Memory B cell (primary cell): ENCODE data around the gene FAM200A.
"Not testable (repeated sequence)": the region's sequence is repeated elsewhere in the genome, so short reads cannot be mapped to it uniquely, and the experiment has no call there.

ENCODE experiments used
- ATAC-seq: fragments of 150-1000 bp; cut with Tn5 transposase; 2 replicates; pipeline ENCODE4 v1.10.0; 2021; ENCODE audit warnings: low read depth, mild to moderate bottlenecking, moderate library complexity
- DNase-seq, 2 donors: peaks; one replicate each; pipeline ENCODE4 v3.0.0; 2022; ENCODE audit warnings: low spot score in 2 of 2
- H3K27ac Mint-ChIP-seq: one replicate; pipeline ENCODE4 v1.8.0; 2022; ENCODE audit warnings: mild to moderate bottlenecking, moderate library complexity, mixed read lengths
- H3K27me3 Mint-ChIP-seq: one replicate; pipeline ENCODE4 v1.8.0; 2022; ENCODE audit warnings: mixed read lengths
- H3K36me3 Mint-ChIP-seq: one replicate; pipeline ENCODE4 v1.8.0; 2022; ENCODE audit warnings: mild to moderate bottlenecking, mixed read lengths
- H3K4me1 Mint-ChIP-seq: one replicate; pipeline ENCODE4 v1.8.0; 2022; ENCODE audit warnings: mixed read lengths
- H3K4me3 Mint-ChIP-seq: one replicate; pipeline ENCODE4 v1.8.0; 2022; ENCODE audit warnings: mild to moderate bottlenecking, moderate library complexity, mixed read lengths
- H3K9me3 Mint-ChIP-seq: one replicate; pipeline ENCODE4 v1.8.0; 2022; ENCODE audit warnings: mixed read lengths

Gene FAM200A

GRCh38 chr7:99504281-99504602 lies 47.7 kb downstream of the FAM200A start:
- Mint-ChIP-seq H3K27me3 (no peaks in the 10 kb centered on the region), H3K9me3 (no peaks in the 10 kb centered on the region), H3K4me3 (peak overlapping the region; percentile 96), H3K4me1 (peaks cover 12% of the 10 kb centered on the region), H3K27ac (peak overlapping the region; percentile 85), H3K36me3 (peaks cover 2% of the 10 kb centered on the region)
- ATAC-seq (no peak), DNase-seq (no peak)

DNA sequence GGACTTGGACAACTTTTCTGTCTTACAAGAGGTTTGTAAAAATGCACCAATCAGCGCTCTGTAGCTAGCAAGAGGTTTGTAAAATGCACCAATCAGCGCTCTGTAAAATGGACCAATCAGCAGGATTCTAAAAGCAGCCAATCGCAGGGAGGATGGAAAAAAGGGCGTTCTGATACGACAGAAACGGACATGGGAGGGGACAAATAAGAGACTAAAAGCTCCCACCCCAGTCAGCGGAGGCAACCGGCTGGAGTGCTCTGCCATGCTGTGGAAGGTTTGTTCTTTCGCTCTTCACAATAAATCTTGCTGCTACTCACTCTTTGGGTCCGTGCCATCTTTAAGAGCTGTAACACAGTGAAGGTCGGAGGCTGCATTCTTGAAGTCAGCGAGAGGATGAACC lies 50.7 kb downstream of the FAM200A start:
- H3K27ac Mint-ChIP-seq, ATAC-seq, H3K9me3 Mint-ChIP-seq, DNase-seq, H3K27me3 Mint-ChIP-seq: not testable (repeated sequence)
- Mint-ChIP-seq H3K4me1 (peaks cover 18% of the 10 kb centered on the region), H3K4me3 (peak overlapping the region; percentile 98), H3K36me3 (peaks cover 12% of the 10 kb centered on the region)

- Mint-ChIP-seq H3K27ac (peak overlapping the region; percentile 97), H3K9me3 (no peaks in the 10 kb centered on the region), H3K4me3 (peak overlapping the region; percentile 98), H3K36me3 (peaks cover 15% of the 10 kb centered on the region), H3K4me1 (peaks cover 14% of the 10 kb centered on the region), H3K27me3 (no peaks in the 10 kb centered on the region)
- no peak for DNase-seq
- ATAC-seq: no peak
Measured at GRCh38 chr7:99500637-99501009, 51.3 kb downstream of the FAM200A start.

DNA sequence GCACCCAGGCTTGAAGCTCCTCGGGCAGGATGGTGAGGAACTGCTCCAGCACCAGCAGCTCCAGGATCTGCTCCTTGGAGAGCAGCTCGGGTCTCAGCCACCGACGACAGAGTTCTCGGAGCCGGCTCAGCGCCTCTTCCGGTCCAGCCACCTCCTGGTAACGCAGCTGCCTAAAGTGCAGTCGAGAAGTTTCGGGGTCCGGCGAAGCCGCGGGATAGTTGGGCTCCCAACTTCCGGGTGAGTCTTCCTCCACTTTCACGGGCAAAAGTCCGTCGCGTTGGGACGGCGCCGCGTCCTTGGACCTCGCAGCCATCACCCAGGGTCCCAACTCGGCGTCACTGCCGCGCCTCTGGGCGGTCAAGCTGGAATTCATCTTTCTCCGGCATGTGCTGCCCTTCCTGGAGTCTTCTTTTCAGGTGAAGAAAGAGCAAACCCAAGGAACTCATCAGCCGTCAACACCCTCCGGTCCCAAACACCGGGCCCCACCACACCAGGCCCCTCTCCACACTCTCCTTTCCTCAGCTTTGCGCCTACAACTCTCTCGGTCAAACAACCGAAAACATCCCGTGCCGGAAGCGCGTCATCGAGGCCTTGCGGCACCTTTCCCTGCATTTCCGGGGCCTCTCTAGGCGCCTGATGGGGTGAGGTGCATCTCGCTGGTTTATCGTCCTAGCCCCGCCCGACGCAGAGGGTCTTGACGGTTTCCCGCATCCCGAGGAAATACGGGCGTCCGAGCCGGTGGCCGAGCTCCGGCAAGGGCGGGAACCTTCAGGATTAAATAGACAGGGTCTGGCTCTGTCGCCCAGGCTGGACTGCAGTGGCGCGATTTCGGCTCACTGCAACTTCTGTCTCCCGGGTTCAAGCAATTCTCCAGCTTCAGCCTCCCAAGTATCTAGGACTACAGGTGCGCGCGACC lies 51.9 kb downstream of the FAM200A start, which contains the start of gene ZNF394:
TSS of gene ZNF394 (minus strand) at position 561 of the 916 bp plus-strand sequence. CDS start at position 373, 188 bp downstream.
- no peaks in the 10 kb centered on the region for H3K27me3 Mint-ChIP-seq
- H3K27ac Mint-ChIP-seq: peak within 1 kb of the TSS; percentile 97
- peak; percentile 78 to 82 for DNase-seq
- ATAC-seq: peak; percentile 47
- peaks cover 15% of the 10 kb centered on the region for H3K36me3 Mint-ChIP-seq
- no peaks in the 10 kb centered on the region for H3K9me3 Mint-ChIP-seq
- peaks cover 11% of the 10 kb centered on the region for H3K4me1 Mint-ChIP-seq
- H3K4me3 Mint-ChIP-seq: peak within 1 kb of the TSS; percentile 98

- no peaks in the 10 kb centered on the region for H3K27me3 Mint-ChIP-seq
- peak overlapping the region; percentile 98 for H3K4me3 Mint-ChIP-seq
- DNase-seq: peak in 1 of 2 donors; percentile 18
- H3K36me3 Mint-ChIP-seq: peaks cover 18% of the 10 kb centered on the region
- peak; percentile 51 for ATAC-seq
- H3K27ac Mint-ChIP-seq: peak overlapping the region; percentile 97
- no peaks in the 10 kb centered on the region for H3K9me3 Mint-ChIP-seq
- H3K4me1 Mint-ChIP-seq: peaks cover 11% of the 10 kb centered on the region
Measured at GRCh38 chr7:99499371-99499720, 52.6 kb downstream of the FAM200A start.

DNA sequence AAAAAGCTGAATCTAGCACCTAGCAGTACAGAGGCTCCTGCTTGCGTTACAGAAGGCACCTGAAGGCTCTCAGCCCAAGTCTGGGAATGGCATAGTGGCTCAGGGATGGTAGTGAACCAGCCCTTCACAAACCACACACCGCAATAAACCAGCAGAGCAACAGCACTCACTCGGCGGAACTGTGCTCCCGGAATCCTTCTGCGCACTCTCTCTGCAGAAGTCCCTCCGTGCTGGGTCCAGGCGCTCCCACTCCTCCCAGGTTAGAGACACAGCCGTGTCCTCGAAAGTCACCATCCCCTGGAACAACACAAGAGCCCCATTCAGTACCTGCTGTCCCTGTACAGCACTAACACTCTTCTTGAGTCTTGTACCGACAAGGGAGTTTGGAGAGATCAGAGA lies 53.4 kb downstream of the FAM200A start:
- Mint-ChIP-seq H3K27me3 (no peaks in the 10 kb centered on the region), H3K36me3 (peaks cover 26% of the 10 kb centered on the region), H3K4me1 (peaks cover 11% of the 10 kb centered on the region), H3K4me3 (peak overlapping the region; percentile 98), H3K9me3 (peaks cover 4% of the 10 kb centered on the region), H3K27ac (no peak overlapping the region)
- ATAC-seq (no peak), DNase-seq (no peak)

- Mint-ChIP-seq H3K27me3 (no peaks in the 10 kb centered on the region), H3K27ac (peak overlapping the region; percentile 65), H3K9me3 (peaks cover 5% of the 10 kb centered on the region), H3K36me3 (peaks cover 31% of the 10 kb centered on the region), H3K4me1 (peaks cover 11% of the 10 kb centered on the region), H3K4me3 (peak overlapping the region; percentile 98)
- DNase-seq: no peak
- no peak for ATAC-seq
Measured at GRCh38 chr7:99497766-99498545, 54.0 kb downstream of the FAM200A start.
